ENCODE measurements around the gene FAM193A. TPM values are rescaled to one million over a fixed set of nuclear protein-coding genes. Genes with fewer than 3 reads are reported as not detected.

FAM193A gene
- polyA plus RNA-seq, 1 of the 3 experiments (the other 2 are of a cell fraction): 9.2 TPM

DNA sequence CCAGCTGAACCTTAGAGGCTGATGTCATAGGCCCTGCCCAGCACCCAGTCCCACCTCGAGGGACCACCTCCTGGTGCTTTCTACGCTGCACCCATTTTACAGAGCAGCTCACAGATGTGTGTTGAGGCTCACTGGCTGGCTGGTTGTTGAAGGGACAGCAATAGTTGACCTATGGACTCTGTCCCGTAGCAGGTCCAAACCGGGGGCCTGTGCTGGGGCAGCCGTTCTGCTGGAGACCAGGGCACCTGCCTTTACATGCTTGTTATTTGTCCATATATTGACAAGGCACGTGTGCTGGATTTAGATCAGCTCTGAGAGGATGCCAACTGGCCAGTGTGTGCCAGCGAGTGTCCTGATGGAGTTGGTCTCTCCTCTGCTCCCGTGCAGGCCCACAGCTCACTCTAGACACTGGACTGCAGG lies 161.6 kb downstream of the FAM193A start:
- H3K4me2 ChIP-seq: no peak overlapping the region
- peaks cover 4% of the 10 kb centered on the region; the same call in 1 of the 2 replicates for H3K79me2 ChIP-seq (ENCODE audit: insufficient read depth)
- H3K4me1 ChIP-seq (ENCODE audit: control insufficient read depth in 1 of 2, insufficient read depth in 2 of 2, low read depth in 1 of 2, low read length in 1 of 2): no peaks in the 10 kb centered on the region
- no peaks in the 10 kb centered on the region for H3F3A ChIP-seq (replicated peaks; ENCODE audit: insufficient read depth)
- H3K4me3 ChIP-seq (ENCODE audit: low read depth in 2 of 2, low read length in 1 of 2): no peak overlapping the region
- H3K9me2 ChIP-seq: no peaks in the 10 kb centered on the region
- no peak overlapping the region for H3K9ac ChIP-seq
- no peaks in the 10 kb centered on the region for H3K27me3 ChIP-seq (ENCODE audit: insufficient read depth)
- TF ChIP-seq ELF1 (IDR thresholded peaks at IDR 0.05) (no peak), TEAD4 (IDR thresholded peaks at IDR 0.05; ENCODE audit: borderline replicate concordance, insufficient read depth) (no peak), SMC3 (IDR thresholded peaks at IDR 0.05; ENCODE audit: low read depth, low read length) (no peak), GABPA (IDR thresholded peaks at IDR 0.05; ENCODE audit: low read depth) (no peak), GATA2 (CRISPR knock-in tag; IDR thresholded peaks at IDR 0.05) (no peak), NFIC (IDR thresholded peaks at IDR 0.05; ENCODE audit: borderline replicate concordance) (no peak)
- TF ChIP-seq, protein P1, sequence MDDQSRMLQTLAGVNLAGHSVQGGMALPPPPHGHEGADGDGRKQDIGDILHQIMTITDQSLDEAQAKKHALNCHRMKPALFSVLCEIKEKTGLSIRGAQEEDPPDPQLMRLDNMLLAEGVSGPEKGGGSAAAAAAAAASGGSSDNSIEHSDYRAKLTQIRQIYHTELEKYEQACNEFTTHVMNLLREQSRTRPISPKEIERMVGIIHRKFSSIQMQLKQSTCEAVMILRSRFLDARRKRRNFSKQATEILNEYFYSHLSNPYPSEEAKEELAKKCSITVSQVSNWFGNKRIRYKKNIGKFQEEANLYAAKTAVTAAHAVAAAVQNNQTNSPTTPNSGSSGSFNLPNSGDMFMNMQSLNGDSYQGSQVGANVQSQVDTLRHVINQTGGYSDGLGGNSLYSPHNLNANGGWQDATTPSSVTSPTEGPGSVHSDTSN (IDR thresholded peaks at IDR 0.05): no peak
- no peak overlapping the region for H2AFZ ChIP-seq (ENCODE audit: low read depth)
- POLR2A ChIA-PET: no interaction called here
- 98% methylated on average over 6 of the region's 8 CpGs for WGBS (ENCODE audit: low lambda C conversion rate)
- 0 out of 2 replicates have a peak, but pooled peaks cover 5% of the 10 kb centered on the region for H4K20me1 ChIP-seq (ENCODE audit: insufficient read depth)
- H3K9me3 ChIP-seq: no peaks in the 10 kb centered on the region
- H3K27ac ChIP-seq (ENCODE audit: low read depth in 2 of 2, low read length in 1 of 2): no peak overlapping the region; a peak in 1 of 4 replicates
- CTCF ChIA-PET: no interaction called here
- peaks cover 60 to 72% of the 10 kb centered on the region in 2 experiments for H3K36me3 ChIP-seq (replicated peaks in 1 of 2; ENCODE audit: control insufficient read depth in 1 of 2, insufficient read depth in 2 of 2, low read length in 1 of 2)
- no peak for DNase-seq

GRCh38 chr4:2698504-2698903 lies 162.1 kb downstream of the FAM193A start:
- H3K9me3 ChIP-seq: no peaks in the 10 kb centered on the region
- no peak for DNase-seq

More at GRCh38 chr4:2698504-2698903, 162.1 kb downstream of the FAM193A start:
- no peak overlapping the region for H3K4me2 ChIP-seq
- no peak overlapping the region for H3K9ac ChIP-seq
- no peaks in the 10 kb centered on the region for H3K4me1 ChIP-seq (ENCODE audit: control insufficient read depth in 1 of 2, insufficient read depth in 2 of 2, low read depth in 1 of 2, low read length in 1 of 2)
- no peaks in the 10 kb centered on the region for H3F3A ChIP-seq (replicated peaks; ENCODE audit: insufficient read depth)
- H4K20me1 ChIP-seq (ENCODE audit: insufficient read depth): 0 out of 2 replicates have a peak, but pooled peaks cover 5% of the 10 kb centered on the region
- WGBS (ENCODE audit: low lambda C conversion rate): 92% methylated on average over 1 of the region's 1 CpG
- peaks cover 4% of the 10 kb centered on the region; the same call in 1 of the 2 replicates for H3K79me2 ChIP-seq (ENCODE audit: insufficient read depth)
- ChIA-PET CTCF (no interaction called here), POLR2A (no interaction called here)
- TF ChIP-seq, protein P2, sequence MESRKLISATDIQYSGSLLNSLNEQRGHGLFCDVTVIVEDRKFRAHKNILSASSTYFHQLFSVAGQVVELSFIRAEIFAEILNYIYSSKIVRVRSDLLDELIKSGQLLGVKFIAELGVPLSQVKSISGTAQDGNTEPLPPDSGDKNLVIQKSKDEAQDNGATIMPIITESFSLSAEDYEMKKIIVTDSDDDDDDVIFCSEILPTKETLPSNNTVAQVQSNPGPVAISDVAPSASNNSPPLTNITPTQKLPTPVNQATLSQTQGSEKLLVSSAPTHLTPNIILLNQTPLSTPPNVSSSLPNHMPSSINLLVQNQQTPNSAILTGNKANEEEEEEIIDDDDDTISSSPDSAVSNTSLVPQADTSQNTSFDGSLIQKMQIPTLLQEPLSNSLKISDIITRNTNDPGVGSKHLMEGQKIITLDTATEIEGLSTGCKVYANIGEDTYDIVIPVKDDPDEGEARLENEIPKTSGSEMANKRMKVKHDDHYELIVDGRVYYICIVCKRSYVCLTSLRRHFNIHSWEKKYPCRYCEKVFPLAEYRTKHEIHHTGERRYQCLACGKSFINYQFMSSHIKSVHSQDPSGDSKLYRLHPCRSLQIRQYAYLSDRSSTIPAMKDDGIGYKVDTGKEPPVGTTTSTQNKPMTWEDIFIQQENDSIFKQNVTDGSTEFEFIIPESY (IDR thresholded peaks at IDR 0.05; ENCODE audit: borderline replicate concordance, low read depth): no peak
- TF ChIP-seq MEF2A (IDR thresholded peaks at IDR 0.05; ENCODE audit: borderline replicate concordance, low read depth) (no peak), TEAD4 (IDR thresholded peaks at IDR 0.05; ENCODE audit: borderline replicate concordance, insufficient read depth) (no peak), EP300 (IDR thresholded peaks at IDR 0.05; ENCODE audit: borderline replicate concordance in 1 of 2, low read depth in 1 of 2, low read length in 1 of 2) (no peak), USF1 (IDR thresholded peaks at IDR 0.05; ENCODE audit: borderline replicate concordance, low read depth) (no peak), YY1 (IDR thresholded peaks at IDR 0.05; ENCODE audit: low read depth) (no peak), GABPA (IDR thresholded peaks at IDR 0.05; ENCODE audit: low read depth) (no peak), TCF12 (IDR thresholded peaks at IDR 0.05) (no peak), MXI1 (IDR thresholded peaks at IDR 0.05; ENCODE audit: low read depth, low read length) (no peak), FOSL2 (IDR thresholded peaks at IDR 0.05; ENCODE audit: borderline replicate concordance, low read depth) (no peak), RAD21 (IDR thresholded peaks at IDR 0.05; ENCODE audit: low read length) (no peak), SMC3 (IDR thresholded peaks at IDR 0.05; ENCODE audit: low read depth, low read length) (no peak), POLR2AphosphoS5 (IDR thresholded peaks at IDR 0.05; ENCODE audit: low read depth, low read length) (no peak), SIN3A (IDR thresholded peaks at IDR 0.05; ENCODE audit: borderline replicate concordance, low read depth, low read length) (no peak), TAF1 (IDR thresholded peaks at IDR 0.05; ENCODE audit: borderline replicate concordance, low read depth, low read length) (no peak), ELF1 (IDR thresholded peaks at IDR 0.05) (no peak)
- TF ChIP-seq, protein P3, sequence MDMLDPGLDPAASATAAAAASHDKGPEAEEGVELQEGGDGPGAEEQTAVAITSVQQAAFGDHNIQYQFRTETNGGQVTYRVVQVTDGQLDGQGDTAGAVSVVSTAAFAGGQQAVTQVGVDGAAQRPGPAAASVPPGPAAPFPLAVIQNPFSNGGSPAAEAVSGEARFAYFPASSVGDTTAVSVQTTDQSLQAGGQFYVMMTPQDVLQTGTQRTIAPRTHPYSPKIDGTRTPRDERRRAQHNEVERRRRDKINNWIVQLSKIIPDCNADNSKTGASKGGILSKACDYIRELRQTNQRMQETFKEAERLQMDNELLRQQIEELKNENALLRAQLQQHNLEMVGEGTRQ (IDR thresholded peaks at IDR 0.05; ENCODE audit: borderline replicate concordance, low read depth, low read length): no peak
- TF ChIP-seq, protein P4, sequence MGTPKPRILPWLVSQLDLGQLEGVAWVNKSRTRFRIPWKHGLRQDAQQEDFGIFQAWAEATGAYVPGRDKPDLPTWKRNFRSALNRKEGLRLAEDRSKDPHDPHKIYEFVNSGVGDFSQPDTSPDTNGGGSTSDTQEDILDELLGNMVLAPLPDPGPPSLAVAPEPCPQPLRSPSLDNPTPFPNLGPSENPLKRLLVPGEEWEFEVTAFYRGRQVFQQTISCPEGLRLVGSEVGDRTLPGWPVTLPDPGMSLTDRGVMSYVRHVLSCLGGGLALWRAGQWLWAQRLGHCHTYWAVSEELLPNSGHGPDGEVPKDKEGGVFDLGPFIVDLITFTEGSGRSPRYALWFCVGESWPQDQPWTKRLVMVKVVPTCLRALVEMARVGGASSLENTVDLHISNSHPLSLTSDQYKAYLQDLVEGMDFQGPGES (IDR thresholded peaks at IDR 0.05; ENCODE audit: low read depth, low read length): no peak
- TF ChIP-seq, protein P1 (IDR thresholded peaks at IDR 0.05): no peak
- peaks cover 61 to 76% of the 10 kb centered on the region in 2 experiments for H3K36me3 ChIP-seq (replicated peaks in 1 of 2; ENCODE audit: control insufficient read depth in 1 of 2, insufficient read depth in 2 of 2, low read length in 1 of 2)
- H3K4me3 ChIP-seq (ENCODE audit: low read depth in 2 of 2, low read length in 1 of 2): no peak overlapping the region
- no peak overlapping the region for H3K27ac ChIP-seq (ENCODE audit: low read depth in 2 of 2, low read length in 1 of 2)
- H3K9me2 ChIP-seq: no peaks in the 10 kb centered on the region
- no peak overlapping the region for H2AFZ ChIP-seq (ENCODE audit: low read depth)
- H3K27me3 ChIP-seq (ENCODE audit: insufficient read depth): no peaks in the 10 kb centered on the region

Data from SK-N-SH (cell line).